Stimulated activated CD4-positive, alpha-beta T cell treated with anti-CD3 and anti-CD28 coated beads, Interleukin-1b, Interleukin-23, amount 100 ng/mL, for 1 hour (primary cell): ENCODE measurements around the gene RHOXF1.
"Not testable (repeated sequence)": the region's sequence is repeated elsewhere in the genome, so short reads cannot be mapped to it uniquely, and the experiment has no call there.

Source experiments
- DNase-seq, 2 donors: peaks; one replicate each; pipeline ENCODE4 v3.0.0-alpha.2; 2020; ENCODE audit warnings: low read depth in 2 of 2

RHOXF1 gene

DNA sequence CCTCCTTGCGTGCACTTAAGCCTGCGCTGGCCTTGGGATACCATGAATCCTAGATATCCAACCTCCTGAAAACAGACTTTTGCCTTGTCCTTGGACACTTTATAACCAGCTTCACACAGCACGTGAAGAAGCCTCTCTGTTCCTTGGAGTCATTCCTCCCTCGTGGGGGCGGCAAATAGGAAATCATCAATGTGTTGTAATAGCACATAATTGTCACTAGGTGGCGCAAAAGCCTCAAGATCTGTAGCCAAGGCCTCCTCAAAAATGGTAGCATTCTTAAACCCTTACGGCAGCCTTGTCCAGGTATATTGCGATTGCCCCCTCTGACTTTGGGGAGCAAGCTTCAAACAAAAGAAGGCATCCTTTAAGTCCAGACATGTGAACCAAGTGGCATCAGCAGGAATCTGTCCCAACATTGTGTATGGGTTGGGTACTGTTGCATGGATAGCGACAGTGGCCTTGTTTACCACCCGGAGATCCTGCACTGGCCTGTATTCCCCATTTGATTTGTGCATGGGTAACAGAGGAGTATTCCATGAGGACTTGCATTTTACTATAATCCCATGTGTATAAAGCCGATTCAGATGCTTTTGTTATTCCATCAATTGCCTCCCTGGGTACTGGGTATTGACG, 30.0 kb downstream of the RHOXF1 start:
- DNase-seq = not testable (repeated sequence)

DNA sequence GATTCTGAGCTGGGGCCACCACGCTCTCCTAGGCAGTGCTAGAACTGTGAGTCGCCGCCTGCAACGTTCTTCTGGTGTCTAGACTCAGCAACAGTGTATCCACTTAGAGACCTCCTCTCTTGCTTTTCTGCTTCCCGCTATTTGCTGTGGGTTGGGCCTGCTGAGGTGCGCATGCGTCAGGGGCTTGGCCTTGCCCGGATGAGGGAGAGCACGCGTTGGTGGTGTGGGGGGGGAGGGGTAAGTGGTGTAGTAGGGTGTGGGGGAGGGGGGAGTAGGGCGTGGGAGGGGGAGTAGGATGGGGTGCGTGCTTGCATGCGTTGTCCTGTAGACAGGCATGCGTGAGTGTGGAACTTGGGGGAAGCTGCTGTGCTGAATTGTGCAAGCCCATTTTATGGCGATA, 38.1 kb downstream of the RHOXF1 start, which contains the start of gene RHOXF2B:
Gene RHOXF2B (minus strand): TSS at position 101 of the 400 bp plus-strand sequence. CDS start 138 bp downstream, outside the sequence.
- DNase-seq = not testable (repeated sequence)

DNA sequence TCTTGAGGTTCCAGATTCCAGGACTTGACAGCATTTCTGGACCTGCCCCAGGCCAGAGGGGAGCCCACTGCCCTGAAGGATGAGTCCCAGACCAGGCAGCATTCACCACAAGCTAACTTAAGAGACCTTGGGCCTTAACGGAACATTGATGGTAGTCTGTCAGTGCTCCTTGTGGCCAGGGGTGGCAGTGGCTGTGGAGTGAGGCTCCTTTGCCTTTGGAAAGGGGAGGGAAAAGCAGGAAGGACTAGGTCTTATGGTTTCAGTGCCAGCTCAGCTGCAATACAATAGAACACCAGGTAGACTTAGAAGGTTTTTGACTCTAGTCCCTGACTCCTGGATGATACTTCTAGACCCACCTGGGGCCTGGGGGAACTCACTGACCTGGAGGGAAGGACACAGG, 49.5 kb downstream of the RHOXF1 start:
- DNase-seq = not testable (repeated sequence)
